Karpas-422 (cell line): ENCODE data around the gene PFN3. TPM values are rescaled to one million over a fixed set of nuclear protein-coding genes. Genes with fewer than 3 reads are reported as not detected.

Source experiments
- DNase-seq: peaks from one replicate; pipeline ENCODE4 v3.0.0-alpha.2; 2015
- H2AFZ ChIP-seq: fragments of 200-600 bp; sonication (generic); 2 replicates; pipeline ENCODE4 v1.6.1; 2014; ENCODE audit warnings: antibody characterized with exemption, low read length, mixed read lengths
- H3K27ac ChIP-seq: fragments of 200-600 bp; sonication (generic); 2 replicates; pipeline ENCODE4 v1.5.1; 2014; ENCODE audit warnings: mild to moderate bottlenecking, low read length, moderate library complexity
- H3K27me3 ChIP-seq: fragments of 200-600 bp; sonication (generic); 2 replicates; pipeline ENCODE4 v1.6.1; 2014; ENCODE audit warnings: low read length, mixed read lengths
- H3K36me3 ChIP-seq: fragments of 200-600 bp; sonication (generic); 2 replicates; pipeline ENCODE4 v1.6.1; 2014; ENCODE audit warnings: low read length, mixed read lengths; ENCODE audit not compliant: insufficient read depth
- H3K4me1 ChIP-seq: fragments of 200-600 bp; sonication (generic); 2 replicates; pipeline ENCODE4 v1.6.1; 2014; ENCODE audit warnings: mild to moderate bottlenecking, low read length, mixed read lengths
- H3K4me2 ChIP-seq: fragments of 200-600 bp; sonication (generic); 2 replicates; pipeline ENCODE4 v1.6.1; 2014; ENCODE audit warnings: low read length, low read depth, mild to moderate bottlenecking; ENCODE audit not compliant: poor library complexity, severe bottlenecking
- H3K4me3 ChIP-seq: fragments of 200-600 bp; sonication (generic); 2 replicates; pipeline ENCODE4 v1.5.1; 2014; ENCODE audit warnings: mild to moderate bottlenecking, antibody characterized with exemption, low read length, mixed read lengths
- H3K79me2 ChIP-seq: fragments of 200-600 bp; sonication (generic); 2 replicates; pipeline ENCODE4 v1.6.1; 2014; ENCODE audit warnings: mild to moderate bottlenecking, low read length, mixed read lengths
- H3K9ac ChIP-seq: fragments of 200-600 bp; sonication (generic); 2 replicates; pipeline ENCODE4 v1.6.0; 2014; ENCODE audit warnings: low read length
- H3K9me2 ChIP-seq: fragments of 200-600 bp; sonication (generic), shearing (Covaris generic); replicated peaks from 2 replicates; pipeline ENCODE4 v1.6.0; 2014; ENCODE audit warnings: mild to moderate bottlenecking, low read length, moderate library complexity; ENCODE audit not compliant: insufficient read depth
- H3K9me3 ChIP-seq: fragments of 300-700, 200-600 bp; sonication (generic); 2 replicates; pipeline ENCODE4 v1.6.1; 2014; ENCODE audit warnings: low read length, mixed read lengths
- H4K20me1 ChIP-seq: fragments of 200-600 bp; sonication (generic); 2 replicates; pipeline ENCODE4 v1.6.1; 2014; ENCODE audit warnings: mild to moderate bottlenecking, antibody characterized with exemption, low read length, low read depth; ENCODE audit not compliant: insufficient read depth
- total RNA-seq: library from RNA; depleted of rRNA; stranded (reverse); fragments of >200 nt; shearing (Covaris generic); gene quantifications from 2 replicates; pipeline ENCODE4 v1.2.3, GENCODE V29; 2014; ENCODE audit warnings: low replicate concordance

The PFN3 gene
- total RNA-seq, 1 experiment from 2014 or later, result not detected

DNA sequence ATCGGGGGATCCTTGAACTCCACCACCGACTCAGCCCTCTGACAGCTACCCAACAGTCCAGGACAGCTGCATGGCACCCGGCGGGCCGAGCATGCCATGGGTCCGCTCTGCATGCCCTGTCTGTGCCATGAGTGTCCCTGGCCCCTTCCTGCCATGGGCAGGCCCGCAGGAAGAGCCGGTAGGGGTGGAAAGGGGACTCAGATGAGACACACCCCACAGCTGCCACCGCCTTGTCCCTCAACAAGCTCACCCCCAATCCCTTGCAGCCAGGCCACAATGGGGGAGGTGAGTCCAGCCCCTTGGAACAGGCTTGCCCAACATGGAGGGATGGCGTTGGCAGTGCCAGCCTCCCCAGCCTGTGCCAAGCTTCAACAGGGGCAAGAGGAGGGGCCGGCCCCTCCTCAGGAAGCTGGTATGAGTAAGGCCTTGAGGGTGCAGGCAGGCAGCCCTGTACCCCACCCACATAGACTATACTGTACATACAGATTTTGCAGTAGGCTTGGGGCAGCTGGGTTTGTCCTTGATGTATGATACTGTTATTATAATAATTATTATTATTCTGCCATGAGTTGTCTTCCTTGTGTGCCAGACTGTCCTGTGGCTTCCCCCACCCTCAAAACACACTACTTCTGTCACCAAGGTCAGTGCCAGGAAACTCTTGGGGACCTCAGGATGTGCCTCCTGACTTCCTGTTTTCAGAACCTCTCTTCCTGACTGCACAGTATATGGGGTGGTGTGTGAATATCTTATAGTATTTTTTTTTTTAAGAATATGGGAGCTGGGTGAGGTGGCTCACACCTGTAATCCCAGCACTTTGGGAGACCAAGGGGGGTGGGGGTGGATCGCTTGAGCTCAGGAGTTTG is 28.2 kb downstream of the PFN3 start:
- Histone ChIP-seq H3K9ac (no peak overlapping the region), H3K4me1 (peaks cover 15% of the 10 kb centered on the region), H2AFZ (no peak overlapping the region), H3K4me2 (no peak overlapping the region), H3K79me2 (no peaks in the 10 kb centered on the region), H4K20me1 (no peaks in the 10 kb centered on the region), H3K27ac (no peak overlapping the region), H3K4me3 (no peak overlapping the region), H3K9me3 (no peaks in the 10 kb centered on the region), H3K9me2 (no peaks in the 10 kb centered on the region), H3K36me3 (peaks cover 4% of the 10 kb centered on the region), H3K27me3 (no peaks in the 10 kb centered on the region)
- DNase-seq, result no peak

DNA sequence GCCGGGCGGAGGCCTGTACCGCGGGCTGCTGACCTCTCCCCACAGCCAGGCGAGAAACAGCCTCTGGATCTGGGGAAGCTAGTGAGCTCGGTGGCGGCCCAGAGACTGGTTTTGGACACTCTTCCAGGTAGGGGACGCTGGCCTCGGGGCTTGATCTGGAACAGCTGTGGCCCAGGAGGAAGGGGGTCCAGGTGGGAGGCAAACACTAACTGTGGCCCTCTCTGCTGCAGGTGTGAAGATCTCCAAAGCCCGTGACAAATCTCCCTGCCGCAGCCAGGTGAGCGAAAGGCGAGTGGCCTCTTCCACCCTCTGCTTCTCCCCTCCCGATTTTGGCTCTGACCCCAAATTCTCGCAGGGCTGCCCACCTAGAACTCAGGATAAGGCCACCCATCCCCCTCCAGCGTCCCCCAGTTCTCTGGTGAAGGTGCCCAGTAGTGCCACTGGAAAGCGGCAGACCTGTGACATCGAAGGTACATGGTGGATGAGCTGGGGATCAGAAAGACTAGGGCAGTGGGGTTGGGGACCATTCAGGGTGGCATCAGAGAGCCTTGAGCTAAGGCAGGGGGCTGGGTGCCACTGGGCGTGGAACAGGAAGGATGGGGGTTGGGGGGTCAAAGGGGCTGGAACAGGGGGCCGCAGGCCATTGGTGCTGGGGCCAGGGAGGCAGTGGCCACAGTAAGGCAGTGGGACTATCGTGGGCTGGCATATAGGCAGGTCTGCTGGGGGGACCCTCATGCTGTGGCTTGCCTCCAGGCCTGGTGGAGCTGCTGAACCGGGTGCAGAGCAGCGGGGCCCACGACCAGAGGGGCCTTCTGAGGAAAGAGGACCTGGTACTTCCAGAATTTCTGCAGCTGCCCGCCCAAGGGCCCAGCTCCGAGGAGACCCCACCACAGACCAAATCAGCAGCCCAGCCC is 29.1 kb downstream of the PFN3 start:
- H3K27me3 ChIP-seq, result no peaks in the 10 kb centered on the region
- H3K9me2 ChIP-seq, result no peaks in the 10 kb centered on the region
- H3K4me2 ChIP-seq, result peak overlapping the region; percentile 57
- no peaks in the 10 kb centered on the region for H4K20me1 ChIP-seq
- peaks cover 15% of the 10 kb centered on the region for H3K4me1 ChIP-seq
- DNase-seq, result no peak
- H3K4me3 ChIP-seq, result peak overlapping the region; percentile 62
- peak overlapping the region; percentile 53 for H3K9ac ChIP-seq
- no peak overlapping the region for H2AFZ ChIP-seq
- H3K36me3 ChIP-seq, result peaks cover 4% of the 10 kb centered on the region
- H3K9me3 ChIP-seq, result no peaks in the 10 kb centered on the region
- no peaks in the 10 kb centered on the region for H3K79me2 ChIP-seq
- H3K27ac ChIP-seq, result no peak overlapping the region

DNA sequence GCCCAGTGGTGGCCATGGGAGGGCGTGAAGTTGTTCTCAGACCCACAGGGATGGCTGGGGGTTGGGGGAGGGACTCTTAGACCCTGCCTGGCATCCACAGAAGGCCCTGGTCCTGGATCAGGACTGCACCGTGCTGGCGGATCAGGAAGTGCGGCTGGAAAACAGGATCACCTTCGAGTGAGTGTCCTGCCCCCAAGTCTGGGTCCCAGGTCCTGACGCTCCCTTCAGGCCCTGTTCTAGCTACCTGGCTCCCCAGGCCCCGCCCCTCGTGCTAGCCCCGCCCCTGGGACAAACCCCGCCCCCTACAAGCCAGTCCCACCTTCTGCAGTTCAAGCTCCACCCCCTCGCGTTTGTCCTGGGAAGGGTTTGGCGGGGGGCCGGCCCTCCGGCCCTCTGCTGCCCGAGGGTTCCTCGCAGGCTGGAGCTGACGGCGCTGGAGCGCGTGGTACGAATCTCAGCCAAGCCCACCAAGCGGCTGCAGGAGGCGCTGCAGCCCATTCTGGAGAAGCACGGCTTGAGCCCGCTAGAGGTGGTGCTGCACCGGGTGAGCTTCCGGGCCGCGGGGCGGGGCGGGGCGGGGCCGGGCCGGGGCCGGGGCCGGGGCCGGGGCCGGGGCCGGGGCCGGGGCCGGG is 29.9 kb downstream of the PFN3 start:
- H3K9ac ChIP-seq, result no peak overlapping the region
- H2AFZ ChIP-seq, result no peak overlapping the region
- H3K9me2 ChIP-seq, result no peaks in the 10 kb centered on the region
- H3K9me3 ChIP-seq, result no peaks in the 10 kb centered on the region
- peaks cover 4% of the 10 kb centered on the region for H3K36me3 ChIP-seq
- no peaks in the 10 kb centered on the region for H3K79me2 ChIP-seq
- no peak overlapping the region for H3K27ac ChIP-seq
- DNase-seq, result peak; percentile 91
- no peaks in the 10 kb centered on the region for H4K20me1 ChIP-seq
- H3K4me1 ChIP-seq, result peaks cover 15% of the 10 kb centered on the region
- H3K4me3 ChIP-seq, result no peak overlapping the region
- H3K4me2 ChIP-seq, result no peak overlapping the region
- no peaks in the 10 kb centered on the region for H3K27me3 ChIP-seq

DNA sequence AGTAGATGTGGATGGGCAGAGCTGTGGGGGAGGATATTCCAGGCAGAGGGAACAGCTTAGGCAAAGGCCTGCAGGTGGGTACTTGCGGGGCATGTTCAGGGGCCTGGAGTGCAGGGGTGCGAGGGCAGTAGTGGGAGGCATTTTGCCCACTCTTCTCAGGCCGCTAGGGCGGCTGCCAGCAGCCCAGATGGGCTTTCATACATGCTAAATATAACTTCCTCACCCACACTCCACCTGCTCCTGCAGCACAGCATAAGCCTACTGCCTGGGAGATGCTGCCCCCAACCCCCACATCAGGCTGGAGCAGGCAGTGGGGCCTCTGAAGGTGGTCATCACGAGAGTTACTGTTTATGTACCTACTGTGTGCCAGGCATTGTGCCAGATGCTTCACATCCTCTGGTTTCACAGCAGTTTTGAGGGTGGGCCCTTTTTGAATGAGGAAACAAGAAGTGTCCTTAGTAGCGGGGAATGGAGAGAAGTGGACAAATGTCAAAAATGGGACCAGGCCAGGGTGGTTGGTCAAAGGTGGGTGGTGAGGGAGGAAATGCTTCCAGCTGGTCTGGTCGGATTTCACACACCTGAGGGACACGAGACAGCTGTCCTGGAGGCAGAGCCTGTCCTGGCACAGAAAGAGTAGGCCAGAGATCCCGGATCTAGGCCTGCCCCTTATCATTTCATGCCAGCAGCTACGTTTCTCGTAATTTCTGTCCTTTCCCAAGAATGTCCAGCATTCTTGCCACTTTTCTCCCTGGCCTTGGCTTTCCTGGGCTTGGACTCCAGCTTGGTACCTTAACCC is 30.6 kb downstream of the PFN3 start:
- H3K9ac ChIP-seq, result no peak overlapping the region
- H3K4me2 ChIP-seq, result no peak overlapping the region
- no peak for DNase-seq

DNA sequence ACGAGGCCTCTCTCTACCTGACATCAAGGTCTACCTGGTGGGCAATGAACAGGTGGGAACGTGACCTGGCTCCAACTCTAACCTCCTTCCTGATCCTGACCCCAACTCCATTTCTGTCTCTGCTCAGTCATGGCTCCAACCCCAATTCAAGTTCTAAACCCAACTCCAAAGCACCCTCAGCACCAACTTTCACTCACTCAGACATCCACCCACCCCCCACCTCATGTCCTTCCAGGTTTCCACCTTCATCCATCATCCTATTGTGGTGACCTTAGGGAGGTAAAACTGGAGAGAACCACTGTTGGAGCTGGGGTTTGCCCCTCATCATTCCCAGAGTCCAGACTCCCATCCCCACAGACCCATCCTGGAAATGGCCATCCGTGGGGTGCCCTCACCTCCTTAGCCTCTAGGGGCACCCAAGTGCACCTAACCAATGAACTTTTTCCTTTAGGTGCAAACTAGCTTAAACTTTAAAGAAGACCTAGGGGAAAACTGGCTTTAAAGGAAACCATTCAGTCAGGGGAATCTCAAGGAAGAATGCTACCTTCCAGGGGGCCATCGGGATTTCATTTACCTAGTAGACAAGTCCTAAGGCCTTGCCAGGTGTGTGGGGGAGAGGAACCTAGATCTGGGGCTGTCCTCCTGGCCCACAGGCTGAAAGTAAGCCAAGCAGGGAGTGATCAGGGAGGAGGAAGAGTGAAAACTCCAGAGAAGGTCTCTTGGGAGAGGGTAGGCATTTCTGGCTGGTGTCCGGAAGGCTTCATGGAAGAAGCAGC is 31.4 kb downstream of the PFN3 start:
- Histone ChIP-seq H2AFZ (no peak overlapping the region), H3K4me3 (no peak overlapping the region), H3K9me2 (no peaks in the 10 kb centered on the region), H4K20me1 (no peaks in the 10 kb centered on the region), H3K9ac (no peak overlapping the region), H3K27ac (0 out of 2 replicates have a peak overlapping the region, but pooled peaks have one; percentile 7), H3K79me2 (no peaks in the 10 kb centered on the region), H3K4me1 (peaks cover 15% of the 10 kb centered on the region), H3K36me3 (peaks cover 4% of the 10 kb centered on the region), H3K9me3 (no peaks in the 10 kb centered on the region), H3K27me3 (no peaks in the 10 kb centered on the region), H3K4me2 (no peak overlapping the region)
- peak; percentile 76 for DNase-seq

More for the DNA sequence above, 30.6 kb downstream of the PFN3 start:
- H3K79me2 ChIP-seq, result no peaks in the 10 kb centered on the region
- no peaks in the 10 kb centered on the region for H3K27me3 ChIP-seq
- H3K9me3 ChIP-seq, result no peaks in the 10 kb centered on the region
- 0 out of 2 replicates have a peak overlapping the region, but pooled peaks have one; percentile 7 for H3K27ac ChIP-seq
- H2AFZ ChIP-seq, result no peak overlapping the region
- no peak overlapping the region for H3K4me3 ChIP-seq
- H3K4me1 ChIP-seq, result peaks cover 15% of the 10 kb centered on the region
- peaks cover 4% of the 10 kb centered on the region for H3K36me3 ChIP-seq
- no peaks in the 10 kb centered on the region for H4K20me1 ChIP-seq
- H3K9me2 ChIP-seq, result no peaks in the 10 kb centered on the region

DNA sequence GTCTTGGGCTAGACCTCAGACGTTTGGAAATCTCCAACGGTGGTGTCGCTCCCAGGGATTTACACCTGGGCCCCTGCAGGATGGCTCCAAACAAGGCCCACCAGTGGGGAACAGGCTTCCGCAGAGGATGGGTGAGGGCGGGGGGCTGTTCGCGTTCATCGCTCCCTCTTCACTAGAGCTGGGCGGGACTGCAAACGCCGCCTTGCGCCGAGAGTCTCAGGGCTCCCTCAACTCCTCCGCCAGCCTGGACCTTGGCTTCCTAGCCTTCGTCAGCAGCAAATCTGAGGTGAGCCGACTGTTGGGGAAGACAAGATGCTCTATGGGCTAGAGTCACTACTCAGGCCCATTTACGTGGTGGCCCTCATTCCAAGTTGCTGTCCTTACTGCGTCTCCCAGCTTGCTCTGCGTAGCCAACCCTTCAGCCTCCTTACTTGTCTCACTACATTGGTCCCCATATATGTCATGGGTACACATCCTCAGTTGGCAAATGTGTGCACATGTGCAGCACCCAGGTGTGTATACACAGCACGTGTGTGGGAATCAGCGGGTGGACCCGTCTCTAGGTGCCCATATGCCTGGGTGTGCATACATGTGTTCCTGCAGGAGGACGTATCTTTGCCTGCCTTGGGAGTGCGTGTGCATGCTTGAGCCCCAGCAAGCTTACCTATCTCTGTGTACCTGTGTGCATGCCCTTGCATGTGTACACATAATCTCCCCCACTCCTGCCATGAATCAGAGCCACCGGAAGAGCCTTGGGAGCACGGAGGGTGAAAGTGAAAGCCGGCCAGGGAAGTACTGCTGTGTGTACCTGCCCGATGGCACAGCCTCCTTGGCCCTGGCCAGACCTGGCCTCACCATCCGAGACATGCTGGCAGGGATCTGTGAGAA is 32.2 kb downstream of the PFN3 start:
- Histone ChIP-seq H3K36me3 (peaks cover 4% of the 10 kb centered on the region), H4K20me1 (no peaks in the 10 kb centered on the region), H3K4me2 (no peak overlapping the region), H3K27me3 (no peaks in the 10 kb centered on the region), H3K4me1 (peaks cover 21% of the 10 kb centered on the region), H3K4me3 (no peak overlapping the region), H3K9ac (no peak overlapping the region), H3K9me2 (no peaks in the 10 kb centered on the region), H3K27ac (no peak overlapping the region), H3K9me3 (no peaks in the 10 kb centered on the region), H3K79me2 (no peaks in the 10 kb centered on the region), H2AFZ (no peak overlapping the region)
- no peak for DNase-seq
